Measurements from ENCODE around the gene UBE2M. TPM values are rescaled to one million over a fixed set of nuclear protein-coding genes. Genes with fewer than 3 reads are reported as not detected.

Gene UBE2M
- total RNA-seq, 2 donors from 2014 or later, result 27.7 to 44.2 TPM

DNA sequence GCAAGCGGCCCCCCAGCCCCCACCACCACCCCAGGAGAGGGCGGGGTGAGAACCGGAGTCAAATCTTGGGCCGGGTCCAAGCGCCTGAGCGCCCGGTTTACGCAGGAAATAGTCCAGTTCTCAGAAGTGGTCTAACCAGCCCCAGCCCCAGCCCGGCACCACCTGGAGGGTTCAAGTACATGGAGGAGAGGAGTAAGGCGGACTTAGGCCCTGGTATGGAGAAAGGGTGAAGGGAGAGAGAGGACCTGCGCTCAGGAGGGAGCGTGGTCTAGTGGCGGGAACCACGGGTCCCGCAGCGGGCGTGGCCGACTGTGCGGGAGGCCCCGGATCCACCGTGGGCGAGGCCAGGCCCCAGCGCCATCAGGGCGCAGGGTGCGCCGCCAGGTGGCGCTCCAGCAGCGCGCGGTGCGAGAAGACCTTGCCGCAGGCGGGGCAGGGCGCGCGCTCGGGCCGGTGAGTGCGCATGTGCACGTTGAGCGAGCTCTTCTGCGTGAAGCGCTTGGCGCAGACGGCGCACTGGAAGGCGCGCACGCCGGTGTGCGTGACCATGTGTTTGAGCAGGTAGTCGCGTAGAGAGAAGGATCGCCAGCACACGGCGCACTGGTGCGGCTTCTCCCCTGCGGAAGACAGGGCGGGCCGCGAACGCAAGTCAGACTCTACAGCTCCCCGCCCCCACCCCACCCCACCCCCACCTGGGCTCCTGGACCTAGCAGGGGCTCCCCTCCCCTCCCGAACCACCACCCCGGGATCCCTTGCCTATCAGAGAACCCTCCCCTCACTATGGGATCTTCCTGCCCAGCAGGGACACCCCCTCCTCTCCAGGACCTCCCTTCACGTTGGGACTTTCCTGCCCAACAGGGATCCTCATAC is 44.5 kb downstream of the UBE2M start:
- peaks cover 0 to 15% of the 10 kb centered on the region in 2 donors for H3K36me3 ChIP-seq
- peaks cover 10% of the 10 kb centered on the region for H3K4me1 ChIP-seq (replicated peaks)
- no peaks in the 10 kb centered on the region for H3K9me3 ChIP-seq
- intact Hi-C loops (cut with DNase I), result no loop called here
- TF ChIP-seq POLR2A (IDR thresholded peaks at IDR 0.05) (no peak), POLR2AphosphoS5 (IDR thresholded peaks at IDR 0.05) (peak; percentile 72)
- TF ChIP-seq, protein P1, sequence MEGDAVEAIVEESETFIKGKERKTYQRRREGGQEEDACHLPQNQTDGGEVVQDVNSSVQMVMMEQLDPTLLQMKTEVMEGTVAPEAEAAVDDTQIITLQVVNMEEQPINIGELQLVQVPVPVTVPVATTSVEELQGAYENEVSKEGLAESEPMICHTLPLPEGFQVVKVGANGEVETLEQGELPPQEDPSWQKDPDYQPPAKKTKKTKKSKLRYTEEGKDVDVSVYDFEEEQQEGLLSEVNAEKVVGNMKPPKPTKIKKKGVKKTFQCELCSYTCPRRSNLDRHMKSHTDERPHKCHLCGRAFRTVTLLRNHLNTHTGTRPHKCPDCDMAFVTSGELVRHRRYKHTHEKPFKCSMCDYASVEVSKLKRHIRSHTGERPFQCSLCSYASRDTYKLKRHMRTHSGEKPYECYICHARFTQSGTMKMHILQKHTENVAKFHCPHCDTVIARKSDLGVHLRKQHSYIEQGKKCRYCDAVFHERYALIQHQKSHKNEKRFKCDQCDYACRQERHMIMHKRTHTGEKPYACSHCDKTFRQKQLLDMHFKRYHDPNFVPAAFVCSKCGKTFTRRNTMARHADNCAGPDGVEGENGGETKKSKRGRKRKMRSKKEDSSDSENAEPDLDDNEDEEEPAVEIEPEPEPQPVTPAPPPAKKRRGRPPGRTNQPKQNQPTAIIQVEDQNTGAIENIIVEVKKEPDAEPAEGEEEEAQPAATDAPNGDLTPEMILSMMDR (IDR thresholded peaks at IDR 0.05), result peak; percentile 90 to 98 (median 96)
- peak; percentile 80 for DNase-seq (ENCODE audit: low spot score)
- peak overlapping the region; percentile 78 for H3K27ac ChIP-seq
- WGBS, result 17% methylated on average over 59 of the region's 66 CpGs
- peak overlapping the region; percentile 27 to 41 for H3K4me3 ChIP-seq
- no peaks in the 10 kb centered on the region for H3K27me3 ChIP-seq (replicated peaks; ENCODE audit: insufficient read depth)

DNA sequence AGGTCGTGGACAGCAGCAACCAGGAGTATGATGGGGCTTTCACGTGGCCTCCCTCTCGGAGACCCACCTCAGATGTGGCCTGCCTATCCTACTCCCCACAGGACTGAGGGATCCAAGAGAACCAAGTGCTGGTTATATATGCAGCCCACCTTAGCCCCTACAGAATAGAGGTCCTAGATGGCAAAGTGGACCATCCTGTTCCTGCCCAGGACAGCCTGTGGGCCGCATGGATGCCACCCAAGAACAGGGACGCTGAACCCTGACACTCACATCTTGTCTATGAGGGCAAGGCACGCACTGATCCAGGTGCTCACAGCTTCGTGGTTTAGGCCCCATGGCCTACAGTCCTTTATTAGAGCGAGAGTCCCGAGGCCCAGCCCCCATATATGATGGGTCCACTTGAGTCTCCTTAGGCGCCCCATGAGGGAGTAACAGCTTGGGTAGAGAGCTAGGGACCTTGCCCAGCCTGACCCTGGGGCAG is 45.2 kb downstream of the UBE2M start:
- no peak for DNase-seq (ENCODE audit: low spot score)
- intact Hi-C loops (cut with DNase I), result no loop called here
- Histone ChIP-seq H3K9me3 (no peaks in the 10 kb centered on the region), H3K36me3 (peaks cover 0 to 15% of the 10 kb centered on the region in 2 donors), H3K27ac (peak overlapping the region; percentile 78), H3K27me3 (replicated peaks; ENCODE audit: insufficient read depth) (no peaks in the 10 kb centered on the region), H3K4me3 (peak overlapping the region in 1 of 2 donors; percentile 41), H3K4me1 (replicated peaks) (peaks cover 6% of the 10 kb centered on the region)
- TF ChIP-seq POLR2AphosphoS5 (IDR thresholded peaks at IDR 0.05), result no peak
- TF ChIP-seq, protein P1 (IDR thresholded peaks at IDR 0.05), result no peak
- TF ChIP-seq POLR2A (IDR thresholded peaks at IDR 0.05), result no peak
- 75% methylated on average over 10 of the region's 10 CpGs for WGBS

DNA sequence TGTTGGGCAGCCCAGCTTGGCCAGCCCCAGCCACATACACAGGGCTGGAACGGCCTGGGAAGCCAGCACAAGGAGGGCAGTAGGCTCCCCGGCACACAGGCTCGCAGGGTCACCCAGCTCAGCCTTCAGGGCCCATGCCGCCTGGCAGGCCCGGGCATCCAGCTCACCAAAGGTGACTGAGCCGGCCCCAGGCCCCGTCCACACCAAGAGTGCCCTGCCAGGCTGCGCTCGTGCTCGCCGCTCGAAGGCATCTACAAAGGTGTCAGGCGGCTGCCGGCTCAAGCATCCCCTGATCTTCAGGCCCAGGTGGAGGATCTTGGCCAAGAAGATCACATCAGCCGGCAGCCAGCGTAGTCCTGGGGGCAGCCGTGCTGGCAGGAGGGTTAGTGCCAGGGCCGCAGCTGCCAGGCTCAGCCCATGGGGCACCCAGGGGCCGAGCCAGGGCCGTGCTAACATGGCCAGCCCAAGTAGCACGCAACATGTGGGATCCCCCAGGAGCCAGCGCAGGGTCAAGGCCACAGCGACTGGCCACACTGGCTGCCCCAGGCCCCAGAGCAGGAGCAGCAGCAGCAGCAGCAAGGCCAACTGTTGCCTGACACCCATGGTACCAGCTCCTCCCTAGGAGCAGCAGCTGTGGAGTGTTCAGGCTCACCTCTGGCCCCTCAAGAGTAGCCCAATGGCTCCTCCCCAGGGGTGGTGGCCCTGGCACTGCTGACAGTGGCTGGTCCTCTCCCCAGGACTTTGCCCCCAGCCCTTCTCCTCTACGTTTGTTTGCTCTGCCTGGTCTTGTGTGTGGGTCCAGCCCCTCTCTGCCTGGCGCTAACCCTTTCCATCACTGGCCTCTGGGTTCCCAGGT is 46.8 kb downstream of the UBE2M start, which contains the start of gene SLC27A5:
Gene SLC27A5 (minus strand): TSS at position 640 of the 856 bp plus-strand sequence. CDS start 37 bp downstream, at position 603.
- no peaks in the 10 kb centered on the region for H3K9me3 ChIP-seq
- peaks cover 0 to 6% of the 10 kb centered on the region in 2 donors for H3K36me3 ChIP-seq
- H3K27ac ChIP-seq, result no peak within 1 kb of the TSS
- TF ChIP-seq POLR2A (IDR thresholded peaks at IDR 0.05) (no peak), POLR2AphosphoS5 (IDR thresholded peaks at IDR 0.05) (no peak)
- TF ChIP-seq, protein P1 (IDR thresholded peaks at IDR 0.05), result no peak
- no peak for DNase-seq (ENCODE audit: low spot score)
- WGBS, result 88% methylated on average over 20 of the region's 25 CpGs
- H3K4me1 ChIP-seq (replicated peaks), result no peaks in the 10 kb centered on the region
- H3K4me3 ChIP-seq, result no peak within 1 kb of the TSS
- intact Hi-C loops (cut with DNase I), result no loop called here
- no peaks in the 10 kb centered on the region for H3K27me3 ChIP-seq (replicated peaks; ENCODE audit: insufficient read depth)

DNA sequence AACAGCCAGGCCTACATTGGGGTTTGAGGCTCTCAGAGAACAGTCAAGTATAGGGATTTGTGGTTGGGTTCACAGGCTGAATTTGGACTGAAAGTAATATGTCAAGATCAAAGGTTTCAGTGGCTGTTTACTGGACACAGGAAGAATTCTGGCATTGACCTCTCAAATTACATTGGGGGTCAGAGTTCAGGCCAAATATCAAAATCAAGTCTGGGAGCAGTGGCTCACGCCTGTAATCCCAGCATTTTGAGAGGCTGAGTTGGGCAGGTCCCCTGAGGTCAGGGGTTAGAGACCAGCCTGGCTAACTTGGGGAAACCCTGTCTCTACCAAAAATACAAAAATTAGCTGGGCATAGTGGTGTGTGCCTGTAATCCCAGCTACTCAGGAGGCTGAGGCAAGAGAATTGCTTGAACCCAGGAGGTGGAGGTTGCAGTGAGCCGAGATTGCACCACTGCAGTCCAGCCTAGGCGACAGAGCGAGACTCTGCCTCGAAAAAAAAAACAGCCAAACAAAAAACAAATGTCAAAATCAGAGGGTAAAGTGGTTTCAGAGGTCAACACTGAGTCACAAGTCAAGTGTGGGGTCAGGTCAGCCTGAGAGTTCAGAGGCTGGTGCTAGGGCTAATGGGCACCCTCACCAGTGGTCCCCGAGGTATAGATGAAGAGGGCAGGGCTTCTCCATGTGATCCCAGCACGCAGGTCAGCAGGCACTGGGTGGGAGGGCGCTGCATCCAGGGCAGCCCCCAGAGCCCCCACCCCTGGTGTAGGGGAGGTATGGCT is 48.1 kb downstream of the UBE2M start:
- WGBS, result 88% methylated on average over 8 of the region's 8 CpGs

More for the DNA sequence above, 48.1 kb downstream of the UBE2M start:
- H3K9me3 ChIP-seq, result no peaks in the 10 kb centered on the region
- H3K27ac ChIP-seq, result no peak overlapping the region
- no peaks in the 10 kb centered on the region for H3K4me1 ChIP-seq (replicated peaks)
- TF ChIP-seq POLR2AphosphoS5 (IDR thresholded peaks at IDR 0.05) (no peak), POLR2A (IDR thresholded peaks at IDR 0.05) (no peak)
- TF ChIP-seq, protein P1 (IDR thresholded peaks at IDR 0.05), result no peak
- no peaks in the 10 kb centered on the region for H3K36me3 ChIP-seq
- DNase-seq (ENCODE audit: low spot score), result no peak
- intact Hi-C loops (cut with DNase I), result no loop called here
- H3K4me3 ChIP-seq, result no peak overlapping the region
- no peaks in the 10 kb centered on the region for H3K27me3 ChIP-seq (replicated peaks; ENCODE audit: insufficient read depth)
